GM12878 (cell line): ENCODE results near the gene ZNF618.

Source experiments
- EP300 ChIP-seq, 2 experiments: fragments of 150-350 bp in 1 of 2; IDR thresholded peaks; 2 replicates each; pipeline ENCODE4 v1.6.1; 2011 to 2012; ENCODE audit warnings: low read depth in 2 of 2, low read length in 2 of 2, borderline replicate concordance in 1 of 2, improper control_type of control experiment in 1 of 2, inconsistent platforms in 1 of 2; ENCODE audit not compliant: control insufficient read depth in 1 of 2
- EZH2 ChIP-seq: IDR thresholded peaks from 2 replicates; pipeline ENCODE4 v1.6.1; 2012; ENCODE audit warnings: low read depth, mild to moderate bottlenecking, control low read depth, inconsistent platforms, low read length, borderline replicate concordance; ENCODE audit not compliant: control insufficient read depth
- HDAC2 ChIP-seq: fragments of 200-600 bp; sonication (generic); IDR thresholded peaks from 2 replicates; pipeline ENCODE4 v1.6.1; 2017
- HDGF ChIP-seq: fragments of 450-650 bp; IDR thresholded peaks from 2 replicates; pipeline ENCODE4 v1.6.1; 2016; ENCODE audit warnings: antibody characterized with exemption
- IKZF2 ChIP-seq, 2 experiments: fragments of 450-650 bp; IDR thresholded peaks; 2 replicates each; pipeline ENCODE4 v1.6.1; 2017; ENCODE audit warnings: mild to moderate bottlenecking in 2 of 2, moderate library complexity in 2 of 2
- MEF2A ChIP-seq: IDR thresholded peaks from 2 replicates; pipeline ENCODE4 v1.6.1; 2011; ENCODE audit warnings: low read depth, mild to moderate bottlenecking, low read length, moderate library complexity; ENCODE audit not compliant: insufficient read depth
- POLR2A ChIP-seq: IDR thresholded peaks from 2 replicates; pipeline ENCODE4 v1.6.1; 2011; ENCODE audit warnings: low read depth, mild to moderate bottlenecking, low read length
- POLR2AphosphoS5 ChIP-seq: IDR thresholded peaks from 2 replicates; pipeline ENCODE4 v1.6.1; 2011; ENCODE audit warnings: mild to moderate bottlenecking, low read length, inconsistent platforms
- YBX1 ChIP-seq: fragments of 450-650 bp; IDR thresholded peaks from 2 replicates; pipeline ENCODE4 v1.6.1; 2016; ENCODE audit warnings: antibody characterized with exemption
- TF ChIP-seq, protein P1 (sequence below): IDR thresholded peaks from 2 replicates; pipeline ENCODE4 v1.6.1; 2012; ENCODE audit warnings: mild to moderate bottlenecking, low read depth, low read length
- TF ChIP-seq, protein P2 (sequence below): IDR thresholded peaks from 2 replicates; pipeline ENCODE4 v1.6.1; 2011; ENCODE audit warnings: low read depth, low read length, improper control_type of control experiment, borderline replicate concordance
- TF ChIP-seq, protein P3 (sequence below): fragments of 450-650 bp; IDR thresholded peaks from 2 replicates; pipeline ENCODE4 v1.6.1; 2016; ENCODE audit warnings: mild to moderate bottlenecking, moderate library complexity, borderline replicate concordance
- TF ChIP-seq, protein P4 (sequence below), 3 experiments: IDR thresholded peaks in 2 of 3; conservative IDR thresholded peaks in 1 of 3; 2 replicates each; pipeline ENCODE4 v1.5.1; 2011; ENCODE audit warnings: low read depth in 3 of 3, low read length in 3 of 3, mild to moderate bottlenecking in 3 of 3, control low read depth in 2 of 3, moderate library complexity in 2 of 3, inconsistent platforms in 1 of 3, mixed read lengths in 1 of 3; ENCODE audit not compliant: control insufficient read depth in 2 of 3, insufficient read depth in 1 of 3; ENCODE audit errors: extremely low read depth in 1 of 3

DNA sequence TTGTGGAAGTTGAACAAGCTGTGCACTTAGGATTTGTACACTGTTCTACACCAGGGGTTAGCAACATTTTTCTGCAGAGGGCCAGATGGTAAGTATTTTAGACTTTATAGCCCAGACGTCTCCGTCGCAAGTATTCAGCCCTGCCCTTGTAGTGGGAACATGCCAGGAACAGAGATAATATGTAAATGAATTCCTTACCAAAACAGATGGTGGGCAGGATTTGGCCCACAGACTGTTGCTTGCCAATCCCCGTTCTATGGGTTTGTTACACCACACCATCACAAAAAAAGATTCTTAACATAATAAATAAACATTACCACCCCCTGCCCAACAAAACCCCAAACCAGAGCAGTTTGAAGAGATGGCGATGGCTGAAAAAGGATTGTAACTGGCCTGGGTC, 127.6 kb downstream of the ZNF618 start:
- TF ChIP-seq EZH2 (no peak), EP300 (IDR thresholded peaks at IDR 0.05; ENCODE audit: borderline replicate concordance in 1 of 2, control insufficient read depth in 1 of 2, low read depth in 2 of 2, low read length in 2 of 2) (no peak), POLR2A (no peak), HDAC2 (no peak), YBX1 (no peak), IKZF2 (IDR thresholded peaks at IDR 0.05) (no peak), MEF2A (no peak), POLR2AphosphoS5 (no peak), HDGF (no peak)
- TF ChIP-seq, protein P1, sequence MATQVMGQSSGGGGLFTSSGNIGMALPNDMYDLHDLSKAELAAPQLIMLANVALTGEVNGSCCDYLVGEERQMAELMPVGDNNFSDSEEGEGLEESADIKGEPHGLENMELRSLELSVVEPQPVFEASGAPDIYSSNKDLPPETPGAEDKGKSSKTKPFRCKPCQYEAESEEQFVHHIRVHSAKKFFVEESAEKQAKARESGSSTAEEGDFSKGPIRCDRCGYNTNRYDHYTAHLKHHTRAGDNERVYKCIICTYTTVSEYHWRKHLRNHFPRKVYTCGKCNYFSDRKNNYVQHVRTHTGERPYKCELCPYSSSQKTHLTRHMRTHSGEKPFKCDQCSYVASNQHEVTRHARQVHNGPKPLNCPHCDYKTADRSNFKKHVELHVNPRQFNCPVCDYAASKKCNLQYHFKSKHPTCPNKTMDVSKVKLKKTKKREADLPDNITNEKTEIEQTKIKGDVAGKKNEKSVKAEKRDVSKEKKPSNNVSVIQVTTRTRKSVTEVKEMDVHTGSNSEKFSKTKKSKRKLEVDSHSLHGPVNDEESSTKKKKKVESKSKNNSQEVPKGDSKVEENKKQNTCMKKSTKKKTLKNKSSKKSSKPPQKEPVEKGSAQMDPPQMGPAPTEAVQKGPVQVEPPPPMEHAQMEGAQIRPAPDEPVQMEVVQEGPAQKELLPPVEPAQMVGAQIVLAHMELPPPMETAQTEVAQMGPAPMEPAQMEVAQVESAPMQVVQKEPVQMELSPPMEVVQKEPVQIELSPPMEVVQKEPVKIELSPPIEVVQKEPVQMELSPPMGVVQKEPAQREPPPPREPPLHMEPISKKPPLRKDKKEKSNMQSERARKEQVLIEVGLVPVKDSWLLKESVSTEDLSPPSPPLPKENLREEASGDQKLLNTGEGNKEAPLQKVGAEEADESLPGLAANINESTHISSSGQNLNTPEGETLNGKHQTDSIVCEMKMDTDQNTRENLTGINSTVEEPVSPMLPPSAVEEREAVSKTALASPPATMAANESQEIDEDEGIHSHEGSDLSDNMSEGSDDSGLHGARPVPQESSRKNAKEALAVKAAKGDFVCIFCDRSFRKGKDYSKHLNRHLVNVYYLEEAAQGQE, result no peak
- TF ChIP-seq, protein P2, sequence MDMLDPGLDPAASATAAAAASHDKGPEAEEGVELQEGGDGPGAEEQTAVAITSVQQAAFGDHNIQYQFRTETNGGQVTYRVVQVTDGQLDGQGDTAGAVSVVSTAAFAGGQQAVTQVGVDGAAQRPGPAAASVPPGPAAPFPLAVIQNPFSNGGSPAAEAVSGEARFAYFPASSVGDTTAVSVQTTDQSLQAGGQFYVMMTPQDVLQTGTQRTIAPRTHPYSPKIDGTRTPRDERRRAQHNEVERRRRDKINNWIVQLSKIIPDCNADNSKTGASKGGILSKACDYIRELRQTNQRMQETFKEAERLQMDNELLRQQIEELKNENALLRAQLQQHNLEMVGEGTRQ, result no peak
- TF ChIP-seq, protein P3, sequence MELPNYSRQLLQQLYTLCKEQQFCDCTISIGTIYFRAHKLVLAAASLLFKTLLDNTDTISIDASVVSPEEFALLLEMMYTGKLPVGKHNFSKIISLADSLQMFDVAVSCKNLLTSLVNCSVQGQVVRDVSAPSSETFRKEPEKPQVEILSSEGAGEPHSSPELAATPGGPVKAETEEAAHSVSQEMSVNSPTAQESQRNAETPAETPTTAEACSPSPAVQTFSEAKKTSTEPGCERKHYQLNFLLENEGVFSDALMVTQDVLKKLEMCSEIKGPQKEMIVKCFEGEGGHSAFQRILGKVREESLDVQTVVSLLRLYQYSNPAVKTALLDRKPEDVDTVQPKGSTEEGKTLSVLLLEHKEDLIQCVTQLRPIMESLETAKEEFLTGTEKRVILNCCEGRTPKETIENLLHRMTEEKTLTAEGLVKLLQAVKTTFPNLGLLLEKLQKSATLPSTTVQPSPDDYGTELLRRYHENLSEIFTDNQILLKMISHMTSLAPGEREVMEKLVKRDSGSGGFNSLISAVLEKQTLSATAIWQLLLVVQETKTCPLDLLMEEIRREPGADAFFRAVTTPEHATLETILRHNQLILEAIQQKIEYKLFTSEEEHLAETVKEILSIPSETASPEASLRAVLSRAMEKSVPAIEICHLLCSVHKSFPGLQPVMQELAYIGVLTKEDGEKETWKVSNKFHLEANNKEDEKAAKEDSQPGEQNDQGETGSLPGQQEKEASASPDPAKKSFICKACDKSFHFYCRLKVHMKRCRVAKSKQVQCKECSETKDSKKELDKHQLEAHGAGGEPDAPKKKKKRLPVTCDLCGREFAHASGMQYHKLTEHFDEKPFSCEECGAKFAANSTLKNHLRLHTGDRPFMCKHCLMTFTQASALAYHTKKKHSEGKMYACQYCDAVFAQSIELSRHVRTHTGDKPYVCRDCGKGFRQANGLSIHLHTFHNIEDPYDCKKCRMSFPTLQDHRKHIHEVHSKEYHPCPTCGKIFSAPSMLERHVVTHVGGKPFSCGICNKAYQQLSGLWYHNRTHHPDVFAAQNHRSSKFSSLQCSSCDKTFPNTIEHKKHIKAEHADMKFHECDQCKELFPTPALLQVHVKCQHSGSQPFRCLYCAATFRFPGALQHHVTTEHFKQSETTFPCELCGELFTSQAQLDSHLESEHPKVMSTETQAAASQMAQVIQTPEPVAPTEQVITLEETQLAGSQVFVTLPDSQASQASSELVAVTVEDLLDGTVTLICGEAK, result no peak
- TF ChIP-seq, protein P4, sequence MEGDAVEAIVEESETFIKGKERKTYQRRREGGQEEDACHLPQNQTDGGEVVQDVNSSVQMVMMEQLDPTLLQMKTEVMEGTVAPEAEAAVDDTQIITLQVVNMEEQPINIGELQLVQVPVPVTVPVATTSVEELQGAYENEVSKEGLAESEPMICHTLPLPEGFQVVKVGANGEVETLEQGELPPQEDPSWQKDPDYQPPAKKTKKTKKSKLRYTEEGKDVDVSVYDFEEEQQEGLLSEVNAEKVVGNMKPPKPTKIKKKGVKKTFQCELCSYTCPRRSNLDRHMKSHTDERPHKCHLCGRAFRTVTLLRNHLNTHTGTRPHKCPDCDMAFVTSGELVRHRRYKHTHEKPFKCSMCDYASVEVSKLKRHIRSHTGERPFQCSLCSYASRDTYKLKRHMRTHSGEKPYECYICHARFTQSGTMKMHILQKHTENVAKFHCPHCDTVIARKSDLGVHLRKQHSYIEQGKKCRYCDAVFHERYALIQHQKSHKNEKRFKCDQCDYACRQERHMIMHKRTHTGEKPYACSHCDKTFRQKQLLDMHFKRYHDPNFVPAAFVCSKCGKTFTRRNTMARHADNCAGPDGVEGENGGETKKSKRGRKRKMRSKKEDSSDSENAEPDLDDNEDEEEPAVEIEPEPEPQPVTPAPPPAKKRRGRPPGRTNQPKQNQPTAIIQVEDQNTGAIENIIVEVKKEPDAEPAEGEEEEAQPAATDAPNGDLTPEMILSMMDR (IDR thresholded peaks at IDR 0.05 in 2 of 3, conservative IDR thresholded peaks at IDR 0.05 in 1 of 3; ENCODE audit: control insufficient read depth in 2 of 3, extremely low read depth in 1 of 3, insufficient read depth in 1 of 3, low read depth in 3 of 3, low read length in 3 of 3), result no peak
